ENCODE data around the gene ING5. TPM values are rescaled to one million over a fixed set of nuclear protein-coding genes. Genes with fewer than 3 reads are reported as not detected.

ING5 gene
- total RNA-seq, 2 donors from 2014 or later = 27.3 to 64.8 TPM

GRCh38 chr2:241673189-241673663 lies 28.6 kb upstream of the ING5 start:
- DNase-seq (ENCODE audit: low spot score) (no peak), ATAC-seq (ENCODE audit: insufficient number of reproducible peaks, low FRiP score, low read depth) (no peak)
- Histone ChIP-seq H3K27me3 (replicated peaks; ENCODE audit: insufficient read depth) (no peaks in the 10 kb centered on the region), H3K4me3 (no peak overlapping the region), H3K36me3 (peaks cover 49% of the 10 kb centered on the region), H3K9me3 (no peaks in the 10 kb centered on the region), H3K27ac (peak overlapping the region in 1 of 2 donors; percentile 57), H3K4me1 (ENCODE audit: control insufficient read depth in 1 of 2, low read depth in 2 of 2) (peaks cover 2 to 12% of the 10 kb centered on the region in 2 donors)
- TF ChIP-seq CTCF (IDR thresholded peaks at IDR 0.05) = no peak

GRCh38 chr2:241673797-241674725 lies 27.8 kb upstream of the ING5 start:
- Histone ChIP-seq H3K9me3 (no peaks in the 10 kb centered on the region), H3K27me3 (replicated peaks; ENCODE audit: insufficient read depth) (no peaks in the 10 kb centered on the region), H3K4me3 (no peak overlapping the region), H3K27ac (peak overlapping the region; percentile 6 to 57), H3K36me3 (peaks cover 42% of the 10 kb centered on the region), H3K4me1 (ENCODE audit: control insufficient read depth in 1 of 2, low read depth in 2 of 2) (peaks cover 2 to 12% of the 10 kb centered on the region in 2 donors)
- DNase-seq (ENCODE audit: low spot score) (no peak), ATAC-seq (ENCODE audit: insufficient number of reproducible peaks, low FRiP score, low read depth) (no peak)
- peak; percentile 12 for TF ChIP-seq CTCF (IDR thresholded peaks at IDR 0.05)

DNA sequence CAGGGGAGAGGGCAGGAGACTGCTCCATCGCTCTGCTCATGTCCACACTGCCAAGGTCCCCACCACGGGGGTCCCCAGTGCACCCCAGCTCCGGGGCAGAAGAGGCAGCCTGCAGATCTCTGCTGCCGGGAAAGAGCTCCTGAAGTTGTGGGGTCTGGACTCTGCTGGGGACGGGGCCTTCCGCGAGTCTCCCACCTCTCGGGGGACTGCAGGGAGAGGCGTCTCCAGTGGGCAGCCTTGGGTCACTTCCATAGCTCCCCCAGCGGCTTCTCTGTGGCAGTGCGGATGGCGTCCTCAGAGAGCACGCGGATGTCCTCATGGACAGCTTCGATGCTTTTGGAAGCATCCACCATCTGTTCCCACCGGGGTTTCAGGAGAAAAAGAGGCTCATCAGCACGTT lies 26.0 kb upstream of the ING5 start:
- H3K27ac ChIP-seq = no peak overlapping the region
- DNase-seq (ENCODE audit: low spot score) (no peak), ATAC-seq (ENCODE audit: insufficient number of reproducible peaks, low FRiP score, low read depth) (no peak)
- H3K36me3 ChIP-seq = peaks cover 37% of the 10 kb centered on the region
- no peak overlapping the region for H3K4me3 ChIP-seq
- H3K9me3 ChIP-seq = no peaks in the 10 kb centered on the region
- peaks cover 2 to 12% of the 10 kb centered on the region in 2 donors for H3K4me1 ChIP-seq (ENCODE audit: control insufficient read depth in 1 of 2, low read depth in 2 of 2)
- no peak for TF ChIP-seq CTCF (IDR thresholded peaks at IDR 0.05)
- H3K27me3 ChIP-seq (replicated peaks; ENCODE audit: insufficient read depth) = no peaks in the 10 kb centered on the region

DNA sequence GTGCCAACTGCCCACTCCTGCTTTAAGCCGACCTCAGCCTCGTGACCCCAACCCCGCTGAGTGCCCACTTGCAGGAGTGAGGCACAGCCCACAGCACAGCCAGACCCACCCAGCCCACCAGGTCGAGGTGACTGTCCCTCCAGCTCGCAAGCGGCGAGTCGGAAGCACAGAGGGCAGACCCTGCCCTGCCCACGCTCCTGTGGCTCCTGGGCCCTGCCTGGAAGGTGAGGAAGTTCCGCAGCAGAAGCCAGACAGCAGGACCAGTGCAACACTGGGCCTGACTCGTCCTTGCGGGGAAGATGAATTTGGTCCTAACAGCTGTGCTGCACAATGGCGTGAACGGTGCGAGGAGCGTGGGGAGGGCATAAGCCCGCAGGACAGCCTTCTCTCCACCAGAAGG lies 25.2 kb upstream of the ING5 start:
- no peak for TF ChIP-seq CTCF (IDR thresholded peaks at IDR 0.05)
- ATAC-seq (ENCODE audit: insufficient number of reproducible peaks, low FRiP score, low read depth) = no peak
- Histone ChIP-seq H3K4me1 (ENCODE audit: control insufficient read depth in 1 of 2, low read depth in 2 of 2) (peaks cover 2 to 12% of the 10 kb centered on the region in 2 donors), H3K4me3 (no peak overlapping the region), H3K9me3 (no peaks in the 10 kb centered on the region), H3K36me3 (peaks cover 37% of the 10 kb centered on the region), H3K27ac (no peak overlapping the region), H3K27me3 (replicated peaks; ENCODE audit: insufficient read depth) (no peaks in the 10 kb centered on the region)
- DNase-seq (ENCODE audit: low spot score) = no peak

DNA sequence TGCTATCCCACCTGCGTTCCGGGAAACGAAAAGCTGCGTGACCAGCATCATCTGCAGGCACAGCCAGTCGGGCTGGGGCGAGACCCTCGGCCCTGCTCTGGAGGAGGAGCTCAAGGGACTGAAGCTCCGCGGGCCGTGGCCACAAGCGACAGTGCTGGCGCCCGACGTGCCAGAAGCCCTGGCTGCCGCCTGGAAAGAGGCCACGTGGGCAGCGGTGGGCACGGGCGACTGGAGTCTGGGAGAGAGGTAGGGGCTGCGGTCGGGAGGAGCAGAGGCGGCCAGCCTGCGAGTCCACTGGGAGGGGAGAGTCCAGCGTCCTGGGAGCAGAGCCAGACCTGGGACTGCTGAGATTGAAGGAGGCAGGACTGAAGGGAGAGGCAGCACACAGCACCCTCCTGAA lies 24.4 kb upstream of the ING5 start:
- peaks cover 31% of the 10 kb centered on the region for H3K36me3 ChIP-seq
- H3K4me1 ChIP-seq (ENCODE audit: control insufficient read depth in 1 of 2, low read depth in 2 of 2) = peaks cover 2 to 12% of the 10 kb centered on the region in 2 donors

More for the DNA sequence above, 24.4 kb upstream of the ING5 start:
- DNase-seq (ENCODE audit: low spot score) (no peak), ATAC-seq (ENCODE audit: insufficient number of reproducible peaks, low FRiP score, low read depth) (no peak)
- Histone ChIP-seq H3K27ac (no peak overlapping the region), H3K27me3 (replicated peaks; ENCODE audit: insufficient read depth) (no peaks in the 10 kb centered on the region), H3K4me3 (no peak overlapping the region), H3K9me3 (no peaks in the 10 kb centered on the region)
- TF ChIP-seq CTCF (IDR thresholded peaks at IDR 0.05) = no peak

All from thoracic aorta (tissue), 2 donors.